Islet precursor cell (in vitro differentiated cells): ENCODE data around the gene ADAMTS3.

Source experiments
- DNase-seq: peaks from one replicate; pipeline ENCODE4 v3.0.0-alpha.2; 2018

Gene ADAMTS3

GRCh38 chr4:72330381-72330780 is 238.6 kb downstream of the ADAMTS3 start:
- DNase-seq = no peak

- DNase-seq = no peak
Observed at GRCh38 chr4:72326692-72327632, 242.1 kb downstream of the ADAMTS3 start.

- DNase-seq = no peak
Observed at GRCh38 chr4:72325215-72325614, 243.8 kb downstream of the ADAMTS3 start.

- no peak for DNase-seq
Observed at GRCh38 chr4:72323227-72323626, 245.8 kb downstream of the ADAMTS3 start.

- DNase-seq = no peak
Observed at GRCh38 chr4:72320223-72320948, 248.6 kb downstream of the ADAMTS3 start.

GRCh38 chr4:72319601-72320021 is 249.4 kb downstream of the ADAMTS3 start:
- DNase-seq = peak; percentile 45

- no peak for DNase-seq
Observed at GRCh38 chr4:72318421-72319170, 250.4 kb downstream of the ADAMTS3 start.

- DNase-seq = no peak
Observed at GRCh38 chr4:72314869-72315268, 254.2 kb downstream of the ADAMTS3 start.

GRCh38 chr4:72313121-72313520 is 255.9 kb downstream of the ADAMTS3 start:
- no peak for DNase-seq

- DNase-seq = peak; percentile 68
Observed at GRCh38 chr4:72312032-72312650, 256.9 kb downstream of the ADAMTS3 start.

- DNase-seq = no peak
Observed at GRCh38 chr4:72311291-72311690, 257.7 kb downstream of the ADAMTS3 start.

GRCh38 chr4:72305620-72306019 is 263.4 kb downstream of the ADAMTS3 start:
- no peak for DNase-seq

- no peak for DNase-seq
Observed at GRCh38 chr4:72305080-72305479, 263.9 kb downstream of the ADAMTS3 start.

GRCh38 chr4:72302981-72303704 is 265.9 kb downstream of the ADAMTS3 start:
- DNase-seq = peak; percentile 65

GRCh38 chr4:72301759-72302158 is 267.3 kb downstream of the ADAMTS3 start:
- no peak for DNase-seq

- DNase-seq = no peak
Observed at GRCh38 chr4:72300126-72300525, 268.9 kb downstream of the ADAMTS3 start.

GRCh38 chr4:72295966-72296557 is 273.0 kb downstream of the ADAMTS3 start:
- no peak for DNase-seq

GRCh38 chr4:72290737-72291136 is 278.3 kb downstream of the ADAMTS3 start:
- DNase-seq = no peak

- no peak for DNase-seq
Observed at GRCh38 chr4:72286910-72287309, 282.1 kb downstream of the ADAMTS3 start.

GRCh38 chr4:72286185-72286584 is 282.8 kb downstream of the ADAMTS3 start:
- DNase-seq = no peak

GRCh38 chr4:72283357-72283756 is 285.7 kb downstream of the ADAMTS3 start:
- no peak for DNase-seq

GRCh38 chr4:72280252-72280651 is 288.8 kb downstream of the ADAMTS3 start:
- DNase-seq = no peak
